Natural killer cell (primary cell): ENCODE data around the gene CIROP. TPM values are rescaled to one million over a fixed set of nuclear protein-coding genes. Genes with fewer than 3 reads are reported as not detected.

Experiments
- ATAC-seq, 3 donors: fragments of 150-1000 bp in 2 of 3; fragments of 200-7000 bp in 1 of 3; cut with Tn5 transposase; 1 replicate in 1 of 3; 2 replicates in 2 of 3; pipeline ENCODE4 v1.10.0; 2021; ENCODE audit warnings: mild to moderate bottlenecking in 2 of 3, moderate library complexity in 2 of 3
- DNase-seq, 2 donors: peaks; one replicate each; pipeline versions ENCODE4 v3.0.0 to v3.0.0-alpha.2; 2013 to 2021; ENCODE audit warnings: mixed read lengths in 1 of 2
- H3K27ac ChIP-seq: one replicate; pipeline ENCODE4 v1.5.1; 2013; ENCODE audit warnings: mild to moderate bottlenecking, low read length
- H3K27me3 ChIP-seq: one replicate; pipeline ENCODE4 v1.6.1; 2013; ENCODE audit warnings: low read length; ENCODE audit not compliant: control insufficient read depth, insufficient read depth
- H3K36me3 ChIP-seq: one replicate; pipeline ENCODE4 v1.6.1; 2013; ENCODE audit warnings: low read length; ENCODE audit not compliant: control insufficient read depth, insufficient read depth
- H3K4me1 ChIP-seq: one replicate; pipeline ENCODE4 v1.6.1; 2013; ENCODE audit warnings: low read length; ENCODE audit not compliant: control insufficient read depth, insufficient read depth
- H3K4me3 ChIP-seq: one replicate; pipeline ENCODE4 v1.5.1; 2013; ENCODE audit warnings: low read length
- H3K9me3 ChIP-seq: one replicate; pipeline ENCODE4 v1.6.1; 2013; ENCODE audit warnings: low read length; ENCODE audit not compliant: control insufficient read depth, insufficient read depth
- H3K27ac Mint-ChIP-seq, 2 donors: one replicate each; pipeline ENCODE4 v1.8.0; 2022; ENCODE audit warnings: mild to moderate bottlenecking in 2 of 2, mixed read lengths in 2 of 2, moderate library complexity in 1 of 2
- H3K27me3 Mint-ChIP-seq, 2 donors: one replicate each; pipeline ENCODE4 v1.8.0; 2022; ENCODE audit warnings: low read depth in 2 of 2, mixed read lengths in 2 of 2
- H3K36me3 Mint-ChIP-seq: one replicate; pipeline ENCODE4 v1.8.0; 2022; ENCODE audit warnings: mixed read lengths
- H3K4me1 Mint-ChIP-seq, 2 donors: one replicate each; pipeline ENCODE4 v1.8.0; 2022; ENCODE audit warnings: mixed read lengths in 2 of 2
- H3K4me3 Mint-ChIP-seq: one replicate; pipeline ENCODE4 v1.8.0; 2022; ENCODE audit warnings: mild to moderate bottlenecking, moderate library complexity, mixed read lengths
- H3K9me3 Mint-ChIP-seq, 2 donors: one replicate each; pipeline ENCODE4 v1.8.0; 2022; ENCODE audit warnings: mixed read lengths in 2 of 2
- WGBS: methylation state at CpG from one replicate; pipeline ENCODE4 v1.1.7; 2013; ENCODE audit warnings: missing lambda C conversion rate; ENCODE audit not compliant: insufficient coverage; 5-methylcytosine and 5-hydroxymethylcytosine counted together
- intact Hi-C: fragments of 100-400 bp; cut with micrococcal nuclease; formaldehyde crosslinking; loops from one replicate; pipeline ENCODE4 v1.14.2; 2022
- total RNA-seq, 4 donors: library from RNA; stranded (reverse); fragments of 120-200 nt in 1 of 4; gene quantifications; one replicate each; pipeline versions ENCODE4 v1.2.3 to v1.2.4, GENCODE V29; 2013 to 2022
- TF ChIP-seq, protein P1 (sequence below): fragments of 200-600 bp; IDR thresholded peaks from one replicate; pipeline ENCODE4 v1.8.0; 2022; ENCODE audit warnings: antibody characterized with exemption

CIROP gene
- total RNA-seq, 3 donors from 2014 or later (not counting 1 experiment from before 2014, with no cell fraction given): not detected

DNA sequence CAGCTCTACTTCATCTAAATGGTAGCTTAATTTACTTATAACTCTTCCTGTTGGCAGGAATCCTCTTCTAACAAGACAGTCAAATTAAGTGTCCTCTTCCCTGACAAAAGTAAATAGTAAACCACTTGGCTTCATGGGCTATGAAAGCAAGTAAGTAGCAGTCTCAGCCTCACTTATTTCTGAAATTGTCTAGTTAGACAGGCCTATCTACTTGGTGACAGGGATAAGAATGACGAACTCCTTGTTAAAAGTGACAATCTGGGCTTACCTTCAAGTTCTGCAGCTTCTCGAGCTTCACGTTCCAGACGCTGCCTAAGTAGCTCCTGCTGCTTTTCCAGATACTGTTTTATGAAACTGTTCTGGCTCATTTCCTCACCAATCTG lies 14.5 kb downstream of the CIROP start:
- H3K27ac Mint-ChIP-seq: no peak overlapping the region
- intact Hi-C loops: loop anchor here (10.0 kb wide), 1 partner anchor 215 kb away; the partner anchor contains the start of genes BCL2L2 and PPP1R3E
- no peaks in the 10 kb centered on the region for H3K27me3 Mint-ChIP-seq
- no peaks in the 10 kb centered on the region for H3K9me3 ChIP-seq
- H3K4me1 ChIP-seq: peaks cover 6% of the 10 kb centered on the region
- peaks cover 72% of the 10 kb centered on the region for H3K36me3 ChIP-seq
- H3K4me3 Mint-ChIP-seq: no peak overlapping the region
- over 99% methylated on average over 4 of the region's 4 CpGs for WGBS
- no peaks in the 10 kb centered on the region for H3K9me3 Mint-ChIP-seq
- no peaks in the 10 kb centered on the region for H3K27me3 ChIP-seq
- DNase-seq (no peak), ATAC-seq (no peak)
- TF ChIP-seq, protein P1, sequence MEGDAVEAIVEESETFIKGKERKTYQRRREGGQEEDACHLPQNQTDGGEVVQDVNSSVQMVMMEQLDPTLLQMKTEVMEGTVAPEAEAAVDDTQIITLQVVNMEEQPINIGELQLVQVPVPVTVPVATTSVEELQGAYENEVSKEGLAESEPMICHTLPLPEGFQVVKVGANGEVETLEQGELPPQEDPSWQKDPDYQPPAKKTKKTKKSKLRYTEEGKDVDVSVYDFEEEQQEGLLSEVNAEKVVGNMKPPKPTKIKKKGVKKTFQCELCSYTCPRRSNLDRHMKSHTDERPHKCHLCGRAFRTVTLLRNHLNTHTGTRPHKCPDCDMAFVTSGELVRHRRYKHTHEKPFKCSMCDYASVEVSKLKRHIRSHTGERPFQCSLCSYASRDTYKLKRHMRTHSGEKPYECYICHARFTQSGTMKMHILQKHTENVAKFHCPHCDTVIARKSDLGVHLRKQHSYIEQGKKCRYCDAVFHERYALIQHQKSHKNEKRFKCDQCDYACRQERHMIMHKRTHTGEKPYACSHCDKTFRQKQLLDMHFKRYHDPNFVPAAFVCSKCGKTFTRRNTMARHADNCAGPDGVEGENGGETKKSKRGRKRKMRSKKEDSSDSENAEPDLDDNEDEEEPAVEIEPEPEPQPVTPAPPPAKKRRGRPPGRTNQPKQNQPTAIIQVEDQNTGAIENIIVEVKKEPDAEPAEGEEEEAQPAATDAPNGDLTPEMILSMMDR: no peak
- no peak overlapping the region for H3K4me3 ChIP-seq
- peaks cover 17% of the 10 kb centered on the region for H3K36me3 Mint-ChIP-seq
- H3K27ac ChIP-seq: no peak overlapping the region
- H3K4me1 Mint-ChIP-seq: peaks cover 14 to 24% of the 10 kb centered on the region in 2 donors

- no peak overlapping the region for H3K4me3 ChIP-seq
- H3K9me3 Mint-ChIP-seq: no peaks in the 10 kb centered on the region
- no peak overlapping the region for H3K4me3 Mint-ChIP-seq
- no peaks in the 10 kb centered on the region for H3K27me3 Mint-ChIP-seq
- peaks cover 17% of the 10 kb centered on the region for H3K36me3 Mint-ChIP-seq
- WGBS: 98% methylated on average over 12 of the region's 12 CpGs
- no peaks in the 10 kb centered on the region for H3K9me3 ChIP-seq
- H3K27me3 ChIP-seq: no peaks in the 10 kb centered on the region
- peaks cover 6% of the 10 kb centered on the region for H3K4me1 ChIP-seq
- ATAC-seq (no peak), DNase-seq (no peak)
- H3K36me3 ChIP-seq: peaks cover 78% of the 10 kb centered on the region
- intact Hi-C loops: loop anchor here (10.0 kb wide), 1 partner anchor 215 kb away; the partner anchor contains the start of genes BCL2L2 and PPP1R3E
- TF ChIP-seq, protein P1: no peak
- H3K27ac ChIP-seq: no peak overlapping the region
- H3K27ac Mint-ChIP-seq: peak overlapping the region in 1 of 2 donors; percentile 27
- peaks cover 14 to 24% of the 10 kb centered on the region in 2 donors for H3K4me1 Mint-ChIP-seq
Measured at GRCh38 chr14:23089498-23090253, 15.1 kb downstream of the CIROP start.

DNA sequence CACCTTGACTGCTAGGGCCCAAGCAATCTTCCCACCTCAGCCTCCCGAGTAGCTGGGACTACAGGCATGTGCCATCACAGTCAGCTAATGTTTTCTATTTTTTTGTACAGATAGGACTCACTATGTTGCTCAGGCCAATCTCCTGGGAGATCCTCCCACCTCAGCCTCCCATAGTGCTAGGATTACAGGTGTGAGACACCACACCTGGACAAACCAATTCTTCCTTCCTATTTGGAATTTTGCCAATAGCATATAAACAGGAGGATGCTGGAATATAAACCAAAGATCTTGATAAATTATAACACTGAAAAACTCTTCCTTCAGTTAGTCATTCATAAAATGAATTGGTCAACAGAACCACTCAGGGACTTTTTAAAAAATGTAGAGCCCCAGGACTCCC lies 18.2 kb downstream of the CIROP start:
- 95% methylated on average over 1 of the region's 1 CpG for WGBS
- H3K27ac Mint-ChIP-seq: peak overlapping the region; percentile 18 to 49
- no peaks in the 10 kb centered on the region for H3K4me1 ChIP-seq
- H3K27me3 ChIP-seq: no peaks in the 10 kb centered on the region
- H3K9me3 Mint-ChIP-seq: no peaks in the 10 kb centered on the region
- H3K4me3 ChIP-seq: no peak overlapping the region
- peaks cover 77% of the 10 kb centered on the region for H3K36me3 ChIP-seq
- H3K4me3 Mint-ChIP-seq: no peak overlapping the region
- peaks cover 7 to 20% of the 10 kb centered on the region in 2 donors for H3K4me1 Mint-ChIP-seq
- ATAC-seq (no peak), DNase-seq (no peak)
- TF ChIP-seq, protein P1: no peak
- intact Hi-C loops: no loop called here
- no peaks in the 10 kb centered on the region for H3K9me3 ChIP-seq
- H3K27me3 Mint-ChIP-seq: no peaks in the 10 kb centered on the region
- H3K27ac ChIP-seq: no peak overlapping the region
- peaks cover 20% of the 10 kb centered on the region for H3K36me3 Mint-ChIP-seq
